ENCODE results near the gene PPM1E. TPM values are rescaled to one million over a fixed set of nuclear protein-coding genes. Genes with fewer than 3 reads are reported as not detected.

Gene PPM1E
- total and polyA plus RNA-seq, 2 of the 8 experiments (the other 6 are each of a cell fraction or from before 2014, with no cell fraction given): 5.0 to 10.4 TPM

DNA sequence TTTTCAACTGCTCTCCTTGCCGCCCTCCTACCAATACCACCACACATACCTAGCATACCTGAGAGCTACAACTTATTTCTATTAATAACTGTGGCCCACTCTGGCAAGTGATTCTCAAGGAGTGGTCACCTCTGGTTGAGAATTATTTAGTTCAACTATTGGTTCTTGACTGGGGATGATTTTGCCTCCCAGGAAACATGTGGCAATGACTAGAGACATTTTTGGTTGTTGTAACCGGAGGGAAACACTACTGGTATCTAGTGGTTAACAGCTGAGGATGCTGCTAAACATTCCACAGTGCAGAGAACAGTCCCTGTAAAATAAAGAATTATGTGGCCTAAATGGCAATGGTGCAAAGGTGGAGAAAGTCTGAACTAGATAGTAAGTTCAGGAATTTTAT, 254.4 kb downstream of the PPM1E start (continued):
- TF ChIP-seq TEAD4 (IDR thresholded peaks at IDR 0.05; ENCODE audit: low read depth, low read length) (no peak), GABPA (IDR thresholded peaks at IDR 0.05; ENCODE audit: borderline replicate concordance, insufficient read depth, low read length) (no peak), KDM5A (IDR thresholded peaks at IDR 0.05; ENCODE audit: low read length) (no peak)
- TF ChIP-seq, protein P1, sequence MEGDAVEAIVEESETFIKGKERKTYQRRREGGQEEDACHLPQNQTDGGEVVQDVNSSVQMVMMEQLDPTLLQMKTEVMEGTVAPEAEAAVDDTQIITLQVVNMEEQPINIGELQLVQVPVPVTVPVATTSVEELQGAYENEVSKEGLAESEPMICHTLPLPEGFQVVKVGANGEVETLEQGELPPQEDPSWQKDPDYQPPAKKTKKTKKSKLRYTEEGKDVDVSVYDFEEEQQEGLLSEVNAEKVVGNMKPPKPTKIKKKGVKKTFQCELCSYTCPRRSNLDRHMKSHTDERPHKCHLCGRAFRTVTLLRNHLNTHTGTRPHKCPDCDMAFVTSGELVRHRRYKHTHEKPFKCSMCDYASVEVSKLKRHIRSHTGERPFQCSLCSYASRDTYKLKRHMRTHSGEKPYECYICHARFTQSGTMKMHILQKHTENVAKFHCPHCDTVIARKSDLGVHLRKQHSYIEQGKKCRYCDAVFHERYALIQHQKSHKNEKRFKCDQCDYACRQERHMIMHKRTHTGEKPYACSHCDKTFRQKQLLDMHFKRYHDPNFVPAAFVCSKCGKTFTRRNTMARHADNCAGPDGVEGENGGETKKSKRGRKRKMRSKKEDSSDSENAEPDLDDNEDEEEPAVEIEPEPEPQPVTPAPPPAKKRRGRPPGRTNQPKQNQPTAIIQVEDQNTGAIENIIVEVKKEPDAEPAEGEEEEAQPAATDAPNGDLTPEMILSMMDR (IDR thresholded peaks at IDR 0.05; ENCODE audit: control extremely low read depth in 1 of 3, insufficient read depth in 1 of 3, low read depth in 1 of 3, low read length in 3 of 3): no peak

All from H1 (cell line).